Calu3 (cell line): ENCODE data around the gene PAX3. TPM values are rescaled to one million over a fixed set of nuclear protein-coding genes. Genes with fewer than 3 reads are reported as not detected.

Source experiments
- Bru-seq: library from RNA; stranded (reverse); fragments of 400-500 nt; gene quantifications from one replicate; lab custom pipeline; 2021; lab: Mats Ljungman, UMichigan
- BruChase-seq, 2 experiments: library from RNA; stranded (reverse); fragments of 400-500 nt; gene quantifications; one replicate each; lab custom pipeline; 2021; lab: Mats Ljungman, UMichigan
- BruUV-seq: library from RNA; stranded (reverse); fragments of 400-500 nt; replicated peaks from 2 replicates; lab custom pipeline; 2021; lab: Mats Ljungman, UMichigan
- CTCF ChIA-PET: fragments of 300-600 bp; sonication (Branson Sonifier 250); formaldehyde crosslinking; loops from one replicate; lab custom pipeline; 2022; ENCODE audit warnings: antibody characterized with exemption; lab: Charles Lee
- DNase-seq: peaks from one replicate; pipeline ENCODE4 v3.0.0; 2022
- H3K27ac Mint-ChIP-seq: one replicate; pipeline ENCODE4 v1.8.0; 2022; ENCODE audit warnings: mixed read lengths; ENCODE audit not compliant: unreplicated experiment
- H3K27me3 Mint-ChIP-seq: one replicate; pipeline ENCODE4 v1.8.0; 2022; ENCODE audit warnings: mixed read lengths; ENCODE audit not compliant: unreplicated experiment
- H3K36me3 Mint-ChIP-seq: one replicate; pipeline ENCODE4 v1.8.0; 2022; ENCODE audit warnings: mild to moderate bottlenecking, moderate library complexity, mixed read lengths; ENCODE audit not compliant: insufficient read depth, unreplicated experiment
- H3K4me1 Mint-ChIP-seq: one replicate; pipeline ENCODE4 v1.8.0; 2022; ENCODE audit warnings: mild to moderate bottlenecking, low read depth, mixed read lengths; ENCODE audit not compliant: unreplicated experiment
- H3K4me3 Mint-ChIP-seq: one replicate; pipeline ENCODE4 v1.8.0; 2022; ENCODE audit warnings: mild to moderate bottlenecking, low read depth, moderate library complexity, mixed read lengths; ENCODE audit not compliant: unreplicated experiment
- H3K9me3 Mint-ChIP-seq: one replicate; pipeline ENCODE4 v1.8.0; 2022; ENCODE audit warnings: low read depth, mixed read lengths; ENCODE audit not compliant: unreplicated experiment
- CTCF ChIP-seq: fragments of 200-600 bp; IDR thresholded peaks from one replicate; pipeline ENCODE4 v1.8.0; 2022; ENCODE audit warnings: antibody characterized with exemption; ENCODE audit not compliant: unreplicated experiment
- intact Hi-C: fragments of 100-400 bp; cut with micrococcal nuclease; formaldehyde crosslinking; loops from one replicate; pipeline ENCODE4 v1.10.0; 2022; ENCODE audit not compliant: unreplicated experiment
- long read RNA-seq: library from polyadenylated mRNA; stranded (forward); transcript quantifications from one replicate; pipeline ENCODE4 v2.0.0, GENCODE V29; 2022
- total RNA-seq: library from RNA; stranded (reverse); gene quantifications from 2 replicates; pipeline ENCODE4 v1.2.3, GENCODE V29; 2022

Gene PAX3
- total RNA-seq (not detected in 2 replicates), Bru-seq, nascent RNA (not detected), BruChase-seq, experiment 1, labeled RNA remaining after a 6-hour chase (percentile 3 among the genes with signal in this experiment), BruChase-seq, experiment 2, labeled RNA remaining after a 2-hour chase (not detected)
- long read RNA-seq, result 0 reads

GRCh38 chr2:222298311-222299150 lies at the start of gene PAX3:
PAX3 (minus strand) TSS chr2:222298998; CDS start chr2:222298615, 383 bp downstream.
- Mint-ChIP-seq H3K27ac (no peak within 1 kb of the TSS), H3K36me3 (no peaks in the 10 kb centered on the region)
- CTCF ChIA-PET, result interaction anchor here (0.7 kb wide), 1 partner anchor 80 kb away, joined by 3 read pairs; no protein-coding TSS in a partner anchor

GRCh38 chr2:222341331-222341730 lies 42.5 kb upstream of the PAX3 start:
- no peak overlapping the region for H3K4me3 Mint-ChIP-seq
- no peaks in the 10 kb centered on the region for H3K27me3 Mint-ChIP-seq
- BruUV-seq, result no TSS peak
- no peaks in the 10 kb centered on the region for H3K36me3 Mint-ChIP-seq
- no peaks in the 10 kb centered on the region for H3K4me1 Mint-ChIP-seq
- TF ChIP-seq CTCF, result no peak
- intact Hi-C loops, result no loop called here
- no peaks in the 10 kb centered on the region for H3K9me3 Mint-ChIP-seq
- no peak for DNase-seq
- no peak overlapping the region for H3K27ac Mint-ChIP-seq
- CTCF ChIA-PET, result no interaction called here

More at GRCh38 chr2:222298311-222299150, at the start of gene PAX3:
- no peaks in the 10 kb centered on the region for H3K4me1 Mint-ChIP-seq
- H3K27me3 Mint-ChIP-seq, result peaks cover 88% of the 10 kb centered on the region
- TF ChIP-seq CTCF, result no peak
- intact Hi-C loops, result no loop called here
- H3K4me3 Mint-ChIP-seq, result no peak within 1 kb of the TSS
- peaks cover 5% of the 10 kb centered on the region for H3K9me3 Mint-ChIP-seq
- no TSS peak for BruUV-seq
- DNase-seq, result no peak

- no peak for DNase-seq
- peaks cover 2% of the 10 kb centered on the region for H3K9me3 Mint-ChIP-seq
- no TSS peak for BruUV-seq
- no peaks in the 10 kb centered on the region for H3K36me3 Mint-ChIP-seq
- H3K4me3 Mint-ChIP-seq, result no peak overlapping the region
- no peak for TF ChIP-seq CTCF
- CTCF ChIA-PET, result no interaction called here
- intact Hi-C loops, result no loop called here
- no peak overlapping the region for H3K27ac Mint-ChIP-seq
- H3K4me1 Mint-ChIP-seq, result no peaks in the 10 kb centered on the region
- H3K27me3 Mint-ChIP-seq, result no peaks in the 10 kb centered on the region
Observed at GRCh38 chr2:222338374-222338773, 39.6 kb upstream of the PAX3 start.

GRCh38 chr2:222336931-222337330 lies 38.1 kb upstream of the PAX3 start:
- no peak for DNase-seq
- Mint-ChIP-seq H3K27me3 (no peaks in the 10 kb centered on the region), H3K9me3 (peaks cover 2% of the 10 kb centered on the region), H3K4me1 (no peaks in the 10 kb centered on the region), H3K4me3 (no peak overlapping the region), H3K27ac (no peak overlapping the region), H3K36me3 (no peaks in the 10 kb centered on the region)
- no TSS peak for BruUV-seq
- TF ChIP-seq CTCF, result no peak
- intact Hi-C loops, result no loop called here
- CTCF ChIA-PET, result interaction anchor here (0.6 to 2.2 kb wide), 4 partner anchors 12 to 733 kb away, joined by 3 to 8 read pairs (median 3); no protein-coding TSS in a partner anchor
